Measurements from ENCODE around the gene H1-8. TPM values are rescaled to one million over a fixed set of nuclear protein-coding genes. Genes with fewer than 3 reads are reported as not detected.
"Not testable (repeated sequence)": the region's sequence is repeated elsewhere in the genome, so short reads cannot be mapped to it uniquely, and the experiment has no call there.

H1-8 gene
- not detected for total RNA-seq
- long read RNA-seq, result 0 reads

- ATAC-seq (no peak), DNase-seq (no peak)
- intact Hi-C loops (cut with DNase I, micrococcal nuclease), result no loop called here
These were observed at the start of gene H1-8 for GRCh38 chr3:129543156-129543790. H1-8 (plus strand) TSS chr3:129543175; CDS start chr3:129543219, 44 bp downstream.

GRCh38 chr3:129493206-129493605 is 49.8 kb upstream of the H1-8 start:
- DNase-seq (no peak), ATAC-seq (no peak)
- intact Hi-C loops (cut with DNase I, micrococcal nuclease), result loop anchor here (10.0 kb wide), 2 partner anchors 332 to 442 kb away; no protein-coding TSS in a partner anchor

GRCh38 chr3:129494499-129494898 is 48.5 kb upstream of the H1-8 start:
- not testable (repeated sequence) for DNase-seq, ATAC-seq
- intact Hi-C loops (cut with DNase I, micrococcal nuclease), result loop anchor here (10.0 kb wide), 2 partner anchors 330 to 440 kb away; no protein-coding TSS in a partner anchor

- intact Hi-C loops (cut with DNase I, micrococcal nuclease), result loop anchor here (10.0 kb wide), 2 partner anchors 330 to 440 kb away; no protein-coding TSS in a partner anchor
- DNase-seq, ATAC-seq: not testable (repeated sequence)
These were observed 47.9 kb upstream of the H1-8 start for GRCh38 chr3:129495006-129495639.

GRCh38 chr3:129497876-129498275 is 45.1 kb upstream of the H1-8 start:
- intact Hi-C loops (cut with DNase I, micrococcal nuclease), result loop anchor here (10.0 kb wide), 2 partner anchors 327 to 437 kb away; no protein-coding TSS in a partner anchor
- not testable (repeated sequence) for DNase-seq, ATAC-seq

GRCh38 chr3:129498603-129499488 is 44.1 kb upstream of the H1-8 start:
- not testable (repeated sequence) for ATAC-seq, DNase-seq
- intact Hi-C loops (cut with DNase I, micrococcal nuclease), result loop anchor here (10.0 kb wide), 2 partner anchors 326 to 436 kb away; no protein-coding TSS in a partner anchor

- not testable (repeated sequence) for ATAC-seq, DNase-seq
- intact Hi-C loops (cut with DNase I, micrococcal nuclease), result loop anchor here (10.0 kb wide), 2 partner anchors 325 to 435 kb away; no protein-coding TSS in a partner anchor
These were observed 43.2 kb upstream of the H1-8 start for GRCh38 chr3:129499604-129500333.

- intact Hi-C loops (cut with DNase I, micrococcal nuclease), result no loop called here
- DNase-seq (no peak), ATAC-seq (no peak)
These were observed 42.7 kb upstream of the H1-8 start for GRCh38 chr3:129500334-129500658.

- DNase-seq (no peak), ATAC-seq (no peak)
- intact Hi-C loops (cut with DNase I, micrococcal nuclease), result no loop called here
These were observed 41.3 kb upstream of the H1-8 start for GRCh38 chr3:129501630-129502029.

GRCh38 chr3:129502641-129503408 is 40.1 kb upstream of the H1-8 start:
- DNase-seq (no peak), ATAC-seq (no peak)
- intact Hi-C loops (cut with DNase I, micrococcal nuclease), result no loop called here

- intact Hi-C loops (cut with DNase I, micrococcal nuclease), result no loop called here
- DNase-seq (no peak), ATAC-seq (no peak)
These were observed 39.3 kb upstream of the H1-8 start for GRCh38 chr3:129503471-129504291.

GRCh38 chr3:129504471-129505100 is 38.4 kb upstream of the H1-8 start:
- DNase-seq (no peak), ATAC-seq (no peak)
- intact Hi-C loops (cut with DNase I, micrococcal nuclease), result no loop called here

- intact Hi-C loops (cut with DNase I, micrococcal nuclease), result no loop called here
- DNase-seq (no peak), ATAC-seq (no peak)
These were observed 37.6 kb upstream of the H1-8 start for GRCh38 chr3:129505341-129505740.

GRCh38 chr3:129506231-129506742 is 36.7 kb upstream of the H1-8 start:
- DNase-seq (no peak), ATAC-seq (no peak)
- intact Hi-C loops (cut with DNase I, micrococcal nuclease), result no loop called here

GRCh38 chr3:129507181-129507831 is 35.7 kb upstream of the H1-8 start:
- intact Hi-C loops (cut with DNase I, micrococcal nuclease), result no loop called here
- DNase-seq (no peak), ATAC-seq (no peak)

GRCh38 chr3:129512595-129512994 is 30.4 kb upstream of the H1-8 start:
- DNase-seq, result no peak
- ATAC-seq, result no peak
- intact Hi-C loops (cut with DNase I, micrococcal nuclease), result no loop called here

Measured in left colon (tissue), 2 donors.